ENCODE data around the gene SMKR1.

SMKR1 gene

GRCh38 chr7:129489491-129489890 lies 12.8 kb upstream of the SMKR1 start:
- DNase-seq: no peak

- DNase-seq: no peak
Observed at GRCh38 chr7:129492391-129492790, 9.9 kb upstream of the SMKR1 start.

GRCh38 chr7:129493555-129493954 lies 8.8 kb upstream of the SMKR1 start:
- no peak for DNase-seq

- no peak for DNase-seq
Observed at GRCh38 chr7:129494041-129494440, 8.3 kb upstream of the SMKR1 start.

GRCh38 chr7:129495987-129496386 lies 6.3 kb upstream of the SMKR1 start:
- DNase-seq: no peak

GRCh38 chr7:129496653-129497052 lies 5.7 kb upstream of the SMKR1 start:
- DNase-seq: no peak

- DNase-seq: no peak
Observed at GRCh38 chr7:129497156-129497555, 5.2 kb upstream of the SMKR1 start.

GRCh38 chr7:129498021-129498420 lies 4.3 kb upstream of the SMKR1 start:
- no peak for DNase-seq

GRCh38 chr7:129499999-129500398 lies 2.3 kb upstream of the SMKR1 start:
- DNase-seq: no peak

GRCh38 chr7:129502708-129503685 lies 666 bp downstream of the SMKR1 start:
- DNase-seq: peak; percentile 63

GRCh38 chr7:129503725-129504124 lies 1.4 kb downstream of the SMKR1 start:
- no peak for DNase-seq

- DNase-seq: no peak
Observed at GRCh38 chr7:129512192-129512591, 9.9 kb downstream of the SMKR1 start.

- DNase-seq: no peak
Observed at GRCh38 chr7:129513546-129513945, 11.2 kb downstream of the SMKR1 start.

- DNase-seq: no peak
Observed at GRCh38 chr7:129514683-129515082, 12.4 kb downstream of the SMKR1 start.

- DNase-seq: no peak
Observed at GRCh38 chr7:129515381-129515780, 13.1 kb downstream of the SMKR1 start.

- DNase-seq: no peak
Observed at GRCh38 chr7:129517931-129518330, 15.6 kb downstream of the SMKR1 start.

GRCh38 chr7:129519464-129519863 lies 17.1 kb downstream of the SMKR1 start:
- no peak for DNase-seq

GRCh38 chr7:129522088-129522970 lies 20.0 kb downstream of the SMKR1 start:
- DNase-seq: no peak

GRCh38 chr7:129522971-129523340 lies 20.6 kb downstream of the SMKR1 start:
- no peak for DNase-seq

- peak; percentile 91 for DNase-seq
Observed at GRCh38 chr7:129523924-129524323, 21.6 kb downstream of the SMKR1 start.

- DNase-seq: peak; percentile 90
Observed at GRCh38 chr7:129524405-129524804, 22.1 kb downstream of the SMKR1 start.

GRCh38 chr7:129525225-129525862 lies 23.0 kb downstream of the SMKR1 start:
- DNase-seq: no peak

GRCh38 chr7:129529643-129530042 lies 27.3 kb downstream of the SMKR1 start:
- no peak for DNase-seq

Measured in NCI-H146 (cell line).